SK-N-SH treated with all-trans-retinoic acid at 6 μM for 48 hours (cell line): ENCODE measurements around the gene AMN.

Experiments used
- ATAC-seq: fragments of 200-7000 bp; cut with Tn5 transposase; 3 replicates; pipeline ENCODE4 v1.9.1; 2020; ENCODE audit warnings: mild to moderate bottlenecking, moderate library complexity
- ARNTL ChIP-seq: fragments of 450-650 bp; formaldehyde crosslinking; IDR thresholded peaks from 2 replicates; pipeline ENCODE4 v1.5.0; 2020; ENCODE audit warnings: low read depth, mild to moderate bottlenecking, moderate library complexity, borderline replicate concordance
- BACH2 ChIP-seq: fragments of 250-450 bp; sonication (Bioruptor Pico); IDR thresholded peaks from 2 replicates; pipeline ENCODE4 v1.9.0; 2021; ENCODE audit warnings: mild to moderate bottlenecking, borderline replicate concordance
- ISL1 ChIP-seq: fragments of 250-450 bp; sonication (Bioruptor Pico); IDR thresholded peaks from 2 replicates; pipeline ENCODE4 v2.1.2; 2022; ENCODE audit warnings: mild to moderate bottlenecking, moderate library complexity
- OSR1 ChIP-seq: fragments of 250-450 bp; sonication (Bioruptor Pico); IDR thresholded peaks from 2 replicates; pipeline ENCODE4 v1.8.0; 2022; ENCODE audit warnings: moderate library complexity, mild to moderate bottlenecking, inconsistent platforms
- PATZ1 ChIP-seq: fragments of 250-450 bp; sonication (Bioruptor Pico); IDR thresholded peaks from 2 replicates; pipeline ENCODE4 v1.8.0; 2020; ENCODE audit warnings: mild to moderate bottlenecking, moderate library complexity, borderline replicate concordance
- POU6F1 ChIP-seq: fragments of 250-450 bp; sonication (Bioruptor Pico); IDR thresholded peaks from 2 replicates; pipeline ENCODE4 v1.8.0; 2021; ENCODE audit warnings: low read depth, mild to moderate bottlenecking, moderate library complexity, borderline replicate concordance
- PPARA ChIP-seq: fragments of 250-450 bp; sonication (Bioruptor Pico); IDR thresholded peaks from 2 replicates; pipeline ENCODE4 v1.5.0; 2020; ENCODE audit warnings: mild to moderate bottlenecking, borderline replicate concordance
- SNAI2 ChIP-seq: fragments of 250-450 bp; sonication (Bioruptor Pico); IDR thresholded peaks from 2 replicates; pipeline ENCODE4 v1.5.0; 2020; ENCODE audit warnings: mild to moderate bottlenecking, moderate library complexity
- TCF4 ChIP-seq: fragments of 250-450 bp; sonication (Bioruptor Pico); IDR thresholded peaks from 2 replicates; pipeline ENCODE4 v1.8.0; 2021; ENCODE audit warnings: mild to moderate bottlenecking, moderate library complexity, borderline replicate concordance
- TOX ChIP-seq: fragments of 250-450 bp; sonication (Bioruptor Pico); IDR thresholded peaks from 2 replicates; pipeline ENCODE4 v1.8.0; 2021; ENCODE audit warnings: mild to moderate bottlenecking, moderate library complexity, borderline replicate concordance
- TSHZ2 ChIP-seq: fragments of 250-450 bp; sonication (Bioruptor Pico); IDR thresholded peaks from 2 replicates; pipeline ENCODE4 v1.5.0; 2020; ENCODE audit warnings: mild to moderate bottlenecking, moderate library complexity
- ZC3H10 ChIP-seq: fragments of 250-450 bp; sonication (Bioruptor Pico); IDR thresholded peaks from 2 replicates; pipeline ENCODE4 v1.5.1; 2021; ENCODE audit warnings: mild to moderate bottlenecking, moderate library complexity
- ZFP3 ChIP-seq: fragments of 250-450 bp; sonication (Bioruptor Pico); IDR thresholded peaks from 2 replicates; pipeline ENCODE4 v1.5.0; 2020; ENCODE audit warnings: mild to moderate bottlenecking, moderate library complexity
- ZFP30 ChIP-seq: fragments of 450-650 bp; formaldehyde crosslinking; IDR thresholded peaks from 2 replicates; pipeline ENCODE4 v1.5.0; 2022; ENCODE audit warnings: mild to moderate bottlenecking, moderate library complexity
- ZNF565 ChIP-seq: fragments of 450-650 bp; formaldehyde crosslinking; conservative IDR thresholded peaks from 2 replicates; pipeline ENCODE4 v1.5.0; 2020; ENCODE audit warnings: low read depth, mild to moderate bottlenecking, moderate library complexity
- ZNF70 ChIP-seq: fragments of 450-650 bp; formaldehyde crosslinking; IDR thresholded peaks from 2 replicates; pipeline ENCODE4 v1.5.0; 2020; ENCODE audit warnings: mild to moderate bottlenecking, moderate library complexity
- ZNF8 ChIP-seq: fragments of 450-650 bp; formaldehyde crosslinking; IDR thresholded peaks from 2 replicates; pipeline ENCODE4 v1.5.0; 2020; ENCODE audit warnings: mild to moderate bottlenecking, moderate library complexity

The AMN gene

GRCh38 chr14:102927346-102927877 lies 4.9 kb downstream of the AMN start:
- no peak for TF ChIP-seq ARNTL (CRISPR knock-in tag)
- no peak for ATAC-seq

- no peak for ATAC-seq
- TF ChIP-seq ARNTL (CRISPR knock-in tag) = no peak
- no peak for TF ChIP-seq TSHZ2 (CRISPR knock-in tag)
- no peak for TF ChIP-seq ZNF8 (CRISPR knock-in tag)
- TF ChIP-seq PATZ1 (CRISPR knock-in tag) = no peak
- TF ChIP-seq ZFP3 (CRISPR knock-in tag) = no peak
- TF ChIP-seq ISL1 = no peak
- TF ChIP-seq TOX (CRISPR knock-in tag) = no peak
- TF ChIP-seq POU6F1 (CRISPR knock-in tag) = no peak
- TF ChIP-seq SNAI2 (CRISPR knock-in tag) = no peak
- no peak for TF ChIP-seq ZC3H10 (CRISPR knock-in tag)
- TF ChIP-seq ZFP30 (CRISPR knock-in tag) = no peak
- TF ChIP-seq ZNF565 (CRISPR knock-in tag) = no peak
- no peak for TF ChIP-seq PPARA (CRISPR knock-in tag)
These were observed 5.5 kb downstream of the AMN start for GRCh38 chr14:102927878-102928411.

GRCh38 chr14:102928412-102929240 lies 6.2 kb downstream of the AMN start:
- ATAC-seq = no peak
- TF ChIP-seq PATZ1 (CRISPR knock-in tag) (no peak), ARNTL (CRISPR knock-in tag) (no peak), BACH2 (CRISPR knock-in tag) (no peak), ISL1 (no peak), POU6F1 (CRISPR knock-in tag) (no peak), TCF4 (CRISPR knock-in tag) (no peak), ZNF70 (CRISPR knock-in tag) (no peak), ZC3H10 (CRISPR knock-in tag) (no peak), OSR1 (CRISPR knock-in tag) (no peak), SNAI2 (CRISPR knock-in tag) (no peak), PPARA (CRISPR knock-in tag) (no peak)
- TF ChIP-seq, all 23 proteins: peak for 0
